Activated CD4-positive, alpha-beta memory T cell treated with anti-CD3 and anti-CD28 coated beads for 36 hours (primary cell): ENCODE results near the gene SDHD. TPM values are rescaled to one million over a fixed set of nuclear protein-coding genes. Genes with fewer than 3 reads are reported as not detected.
"Not testable (repeated sequence)": the region's sequence is repeated elsewhere in the genome, so short reads cannot be mapped to it uniquely, and the experiment has no call there.

Source experiments
- CTCF ChIA-PET: fragments of 350-600 bp; sonication (Branson Sonifier 250); formaldehyde crosslinking; loops from one replicate; lab custom pipeline; 2021; ENCODE audit warnings: antibody characterized with exemption, inconsistent platforms; lab: Charles Lee
- POLR2A ChIA-PET: fragments of 350-600 bp; sonication (Branson Sonifier 250); formaldehyde crosslinking; loops from one replicate; lab custom pipeline; 2021; ENCODE audit warnings: antibody characterized with exemption; lab: Charles Lee
- DNase-seq: peaks from one replicate; pipeline ENCODE4 v3.0.0-alpha.2; 2020
- H3K27ac Mint-ChIP-seq: one replicate; pipeline ENCODE4 v1.8.0; 2021; ENCODE audit warnings: mixed read lengths
- H3K27me3 Mint-ChIP-seq: one replicate; pipeline ENCODE4 v1.8.0; 2021; ENCODE audit warnings: mixed read lengths
- H3K36me3 Mint-ChIP-seq: one replicate; pipeline ENCODE4 v1.8.0; 2021; ENCODE audit warnings: mixed read lengths
- H3K4me1 Mint-ChIP-seq: one replicate; pipeline ENCODE4 v1.8.0; 2021; ENCODE audit warnings: low read depth, mixed read lengths
- H3K4me3 Mint-ChIP-seq: one replicate; pipeline ENCODE4 v1.8.0; 2021; ENCODE audit warnings: mild to moderate bottlenecking, mixed read lengths
- H3K9me3 Mint-ChIP-seq: one replicate; pipeline ENCODE4 v1.8.0; 2021; ENCODE audit warnings: mixed read lengths
- intact Hi-C: fragments of 100-400 bp; cut with micrococcal nuclease; formaldehyde crosslinking; loops from one replicate; pipeline ENCODE4 v1.15.1; 2023
- total RNA-seq, 2 experiments: library from RNA; stranded (reverse); gene quantifications; one replicate each; pipeline ENCODE4 v1.2.3, GENCODE V29; 2021

SDHD gene
- total RNA-seq, 2 experiments from 2014 or later, result 72.7 to 91.6 TPM

- Mint-ChIP-seq H3K4me1 (peaks cover 23% of the 10 kb centered on the region), H3K27ac (no peak overlapping the region), H3K36me3 (peaks cover 52% of the 10 kb centered on the region), H3K27me3 (no peaks in the 10 kb centered on the region), H3K9me3 (no peaks in the 10 kb centered on the region), H3K4me3 (no peak overlapping the region)
- intact Hi-C loops, result no loop called here
- DNase-seq, result no peak
- POLR2A ChIA-PET, result interaction anchor here (2.0 kb wide), 1 partner anchor 25 kb away, joined by 9 read pairs; no protein-coding TSS in a partner anchor
- CTCF ChIA-PET, result no interaction called here
Observed at GRCh38 chr11:112058103-112058502, 28.6 kb upstream of the SDHD start.

- intact Hi-C loops, result no loop called here
Observed at GRCh38 chr11:112062923-112063322, 23.8 kb upstream of the SDHD start.

GRCh38 chr11:112073941-112074811 lies 12.5 kb upstream of the SDHD start, which contains the start of the genes NKAPD1 and PIH1D2:
TSS of gene NKAPD1 (plus strand) at chr11:112074299. CDS start at chr11:112075575, 1,276 bp downstream.
TSS of gene PIH1D2 (minus strand) at chr11:112074017. CDS start at chr11:112073174, 843 bp downstream.
- H3K27me3 Mint-ChIP-seq, result peaks cover 1% of the 10 kb centered on the region
- peak; percentile 87 for DNase-seq

More at GRCh38 chr11:112062923-112063322, 23.8 kb upstream of the SDHD start:
- Mint-ChIP-seq H3K4me3 (no peak overlapping the region), H3K4me1 (peaks cover 5% of the 10 kb centered on the region), H3K9me3 (no peaks in the 10 kb centered on the region), H3K27me3 (no peaks in the 10 kb centered on the region), H3K36me3 (peaks cover 33% of the 10 kb centered on the region), H3K27ac (no peak overlapping the region)
- ChIA-PET CTCF (no interaction called here), POLR2A (no interaction called here)
- no peak for DNase-seq

GRCh38 chr11:112082729-112083128 lies 3.9 kb upstream of the SDHD start:
- peak overlapping the region; percentile 84 for H3K27ac Mint-ChIP-seq
- peaks cover 53% of the 10 kb centered on the region for H3K36me3 Mint-ChIP-seq
- peaks cover 2% of the 10 kb centered on the region for H3K27me3 Mint-ChIP-seq
- no peaks in the 10 kb centered on the region for H3K9me3 Mint-ChIP-seq
- peaks cover 45% of the 10 kb centered on the region for H3K4me1 Mint-ChIP-seq
- ChIA-PET POLR2A (interaction anchor here (1.1 to 1.8 kb wide), 3 partner anchors 25 to 146 kb away, joined by 3 to 9 read pairs (median 4); no protein-coding TSS in a partner anchor), CTCF (interaction anchor here (0.6 to 1.1 kb wide), 3 partner anchors 33 to 205 kb away, joined by 3 to 4 read pairs (median 4); partner anchors contain the start of gene FDXACB1)
- DNase-seq, result peak; percentile 63
- no peak overlapping the region for H3K4me3 Mint-ChIP-seq
- intact Hi-C loops, result loop anchor here (1.0 to 10.0 kb wide), 3 partner anchors 25 to 318 kb away; partner anchors contain the start of gene PPP2R1B

More at GRCh38 chr11:112073941-112074811, 12.5 kb upstream of the SDHD start, which contains the start of the genes NKAPD1 and PIH1D2:
- H3K4me1 Mint-ChIP-seq, result peaks cover 29% of the 10 kb centered on the region
- ChIA-PET POLR2A (interaction anchor here (0.9 to 1.3 kb wide), 3 partner anchors 12 to 135 kb away, joined by 3 to 6 read pairs (median 4); partner anchors contain the start of genes SDHD and TIMM8B), CTCF (interaction anchor here (0.7 to 1.7 kb wide), 6 partner anchors 12 to 206 kb away, joined by 3 to 4 read pairs (median 3); partner anchors contain the start of genes ALG9, SDHD and TIMM8B)
- intact Hi-C loops, result loop anchor here (1.0 to 5.0 kb wide), 5 partner anchors 12 to 195 kb away; partner anchors contain the start of genes CFAP68, DIXDC1, DLAT and FDXACB1
- no peaks in the 10 kb centered on the region for H3K9me3 Mint-ChIP-seq
- H3K27ac Mint-ChIP-seq, result peak within 1 kb of the TSS; percentile 94
- H3K4me3 Mint-ChIP-seq, result peak within 1 kb of the TSS; percentile 93
- peaks cover 10% of the 10 kb centered on the region for H3K36me3 Mint-ChIP-seq

- DNase-seq, result peak; percentile 69
- Mint-ChIP-seq H3K9me3 (no peaks in the 10 kb centered on the region), H3K4me3 (peak overlapping the region; percentile 92), H3K4me1 (peaks cover 65% of the 10 kb centered on the region), H3K36me3 (peaks cover 62% of the 10 kb centered on the region), H3K27me3 (peaks cover 2% of the 10 kb centered on the region), H3K27ac (peak overlapping the region; percentile 92)
- intact Hi-C loops, result loop anchor here (1.0 to 10.0 kb wide), 10 partner anchors 12 to 483 kb away; partner anchors contain the start of genes ALG9, CFAP68, DLAT and FDXACB1
- ChIA-PET CTCF (interaction anchor here (1.3 to 2.1 kb wide), 2 partner anchors 13 to 28 kb away, joined by 3 to 16 read pairs; partner anchors contain the start of gene PIH1D2), POLR2A (interaction anchor here (0.6 to 1.8 kb wide), 6 partner anchors 10 to 499 kb away, joined by 3 to 6 read pairs (median 4); partner anchors contain the start of genes ALG9, NKAPD1 and PIH1D2)
Observed at GRCh38 chr11:112085822-112086421, 751 bp upstream of the SDHD start.

GRCh38 chr11:112087212-112087611 lies 539 bp downstream of the SDHD start:
- H3K4me3 Mint-ChIP-seq, result peak overlapping the region; percentile 92
- H3K36me3 Mint-ChIP-seq, result peaks cover 70% of the 10 kb centered on the region
- ChIA-PET CTCF (interaction anchor here (0.6 to 2.1 kb wide), 9 partner anchors 10 to 216 kb away, joined by 3 to 16 read pairs (median 3); partner anchors contain the start of genes ALG9, BCO2 and PIH1D2), POLR2A (interaction anchor here (1.0 to 1.8 kb wide), 4 partner anchors 13 to 216 kb away, joined by 3 to 6 read pairs (median 4); partner anchors contain the start of genes ALG9, NKAPD1 and PIH1D2)
- H3K27me3 Mint-ChIP-seq, result peaks cover 2% of the 10 kb centered on the region
- H3K4me1 Mint-ChIP-seq, result peaks cover 61% of the 10 kb centered on the region
- DNase-seq, result peak; percentile 10
- no peaks in the 10 kb centered on the region for H3K9me3 Mint-ChIP-seq
- H3K27ac Mint-ChIP-seq, result peak overlapping the region; percentile 92
- intact Hi-C loops, result loop anchor here (2.0 to 10.0 kb wide), 6 partner anchors 38 to 484 kb away; partner anchors contain the start of genes ALG9, DLAT, PPP2R1B and SIK2

- H3K27me3 Mint-ChIP-seq, H3K27ac Mint-ChIP-seq, H3K4me3 Mint-ChIP-seq, POLR2A ChIA-PET, DNase-seq, H3K4me1 Mint-ChIP-seq, H3K9me3 Mint-ChIP-seq, intact Hi-C loops: not testable (repeated sequence)
- CTCF ChIA-PET, result interaction anchor here (0.6 kb wide), 1 partner anchor 76 kb away, joined by 3 read pairs; no protein-coding TSS in a partner anchor
- H3K36me3 Mint-ChIP-seq, result peaks cover 28% of the 10 kb centered on the region
Observed at GRCh38 chr11:112095302-112095701, 8.6 kb downstream of the SDHD start.

GRCh38 chr11:112096194-112096593 lies 9.5 kb downstream of the SDHD start:
- no peaks in the 10 kb centered on the region for H3K4me1 Mint-ChIP-seq
- no peak overlapping the region for H3K27ac Mint-ChIP-seq
- peaks cover 23% of the 10 kb centered on the region for H3K36me3 Mint-ChIP-seq
- intact Hi-C loops, result no loop called here
- H3K9me3 Mint-ChIP-seq, result no peaks in the 10 kb centered on the region
- DNase-seq, result no peak
- ChIA-PET POLR2A (no interaction called here), CTCF (no interaction called here)
- H3K27me3 Mint-ChIP-seq, result no peaks in the 10 kb centered on the region
- no peak overlapping the region for H3K4me3 Mint-ChIP-seq

- H3K27ac Mint-ChIP-seq, result no peak overlapping the region
- H3K36me3 Mint-ChIP-seq, result peaks cover 9% of the 10 kb centered on the region
- no peaks in the 10 kb centered on the region for H3K27me3 Mint-ChIP-seq
- intact Hi-C loops, result no loop called here
- no peak for DNase-seq
- ChIA-PET CTCF (interaction anchor here (1.4 to 1.7 kb wide), 2 partner anchors 11 to 15 kb away, joined by 4 to 5 read pairs; partner anchors contain the start of genes SDHD and TIMM8B), POLR2A (no interaction called here)
- no peaks in the 10 kb centered on the region for H3K4me1 Mint-ChIP-seq
- no peaks in the 10 kb centered on the region for H3K9me3 Mint-ChIP-seq
- H3K4me3 Mint-ChIP-seq, result no peak overlapping the region
Observed at GRCh38 chr11:112097734-112098528, 11.3 kb downstream of the SDHD start.

- Mint-ChIP-seq H3K27ac (no peak overlapping the region), H3K36me3 (peaks cover 3% of the 10 kb centered on the region), H3K4me3 (no peak overlapping the region), H3K27me3 (no peaks in the 10 kb centered on the region), H3K9me3 (no peaks in the 10 kb centered on the region), H3K4me1 (no peaks in the 10 kb centered on the region)
- DNase-seq, result no peak
- ChIA-PET CTCF (no interaction called here), POLR2A (no interaction called here)
- intact Hi-C loops, result no loop called here
Observed at GRCh38 chr11:112100462-112100861, 13.8 kb downstream of the SDHD start.
